ENCODE results near the gene BTN1A1.

DNA sequence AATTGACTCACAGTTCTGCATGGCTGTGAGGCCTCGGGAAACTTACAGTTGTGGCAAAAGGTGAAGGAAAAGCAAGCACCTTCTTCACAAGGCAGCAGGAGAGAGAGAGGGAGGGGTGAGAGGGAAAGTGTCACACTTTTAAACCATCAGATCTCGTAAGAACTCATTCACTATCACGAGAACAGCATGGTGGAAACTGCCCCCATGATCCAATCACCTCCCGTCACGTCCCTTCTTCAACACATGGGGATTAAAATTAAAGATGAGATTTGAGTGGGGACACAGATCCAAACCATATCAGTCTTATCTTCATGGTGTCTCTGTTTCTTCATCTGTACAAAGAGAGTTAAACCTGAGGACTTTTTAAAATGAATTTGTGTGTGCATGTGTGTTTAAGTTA, 13.7 kb upstream of the BTN1A1 start:
- TF ChIP-seq CTCF (IDR thresholded peaks at IDR 0.05; ENCODE audit: insufficient read depth, low read depth, low read length) (no peak), EZH2 (IDR thresholded peaks at IDR 0.05; ENCODE audit: insufficient read depth, low read length) (no peak)

All from astrocyte (in vitro differentiated cells and primary cell).